CD4-positive, alpha-beta T cell treated with Interleukin-15 for 4 hours (primary cell): ENCODE measurements around the gene HAGHL.
"Not testable (repeated sequence)": the region's sequence is repeated elsewhere in the genome, so short reads cannot be mapped to it uniquely, and the experiment has no call there.

Source experiments
- DNase-seq: peaks from one replicate; pipeline ENCODE4 v3.0.0-alpha.2; 2020; ENCODE audit warnings: low spot score

Gene HAGHL

DNA sequence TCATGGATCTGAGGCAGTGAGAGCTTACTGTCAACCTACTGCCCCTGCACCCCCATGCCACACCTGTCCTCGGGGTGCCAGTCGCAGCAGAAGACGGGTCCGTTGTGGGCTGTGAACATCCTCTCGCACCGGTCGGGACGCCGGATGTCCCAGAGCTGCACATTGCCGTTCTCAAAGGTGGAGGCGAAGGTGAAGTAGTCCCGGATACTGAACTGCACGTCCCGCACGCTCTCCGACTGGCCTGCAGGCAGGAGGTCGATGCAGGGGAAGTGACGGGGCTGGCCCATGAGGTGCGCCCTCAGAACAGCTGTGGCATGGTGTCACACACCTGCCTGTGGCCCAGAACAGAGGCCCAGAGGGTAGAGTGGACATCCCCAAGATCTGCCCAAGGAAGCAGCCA is 39.4 kb upstream of the HAGHL start:
- no peak for DNase-seq

DNA sequence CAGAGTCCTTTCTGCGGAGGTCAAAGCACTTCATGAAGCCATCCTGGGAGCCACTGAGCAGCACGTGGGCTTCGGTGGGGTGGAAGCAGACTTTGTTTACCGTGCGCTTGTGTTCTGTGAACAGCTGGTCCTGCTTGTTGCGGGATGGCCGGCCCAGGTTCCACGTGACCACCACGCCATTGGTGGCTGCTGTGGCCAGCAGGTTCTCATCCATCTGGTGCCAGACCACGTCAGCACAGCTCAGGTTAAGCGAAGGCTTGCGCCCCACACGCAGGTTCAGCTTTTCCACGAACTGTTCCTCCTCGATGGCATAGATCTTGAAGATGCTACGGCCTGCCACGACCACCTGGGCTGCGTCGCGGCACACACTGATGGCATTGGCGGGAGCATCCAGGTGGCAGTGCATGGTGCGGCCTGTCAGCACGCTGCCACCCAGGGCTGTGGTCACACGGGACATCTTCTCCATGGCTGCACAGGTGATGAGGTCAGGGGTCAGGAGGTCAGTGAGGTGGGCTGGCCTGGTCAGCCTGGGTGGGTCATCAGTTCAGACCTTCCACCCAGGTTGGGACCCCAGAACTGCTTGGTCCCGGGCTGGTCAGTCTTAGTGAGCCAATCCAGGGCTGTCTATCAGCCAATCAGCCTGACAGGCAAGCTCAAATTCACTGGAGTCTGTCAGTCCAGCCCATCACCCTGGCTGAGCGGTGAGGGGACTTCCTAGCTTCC is 37.6 kb upstream of the HAGHL start:
- no peak for DNase-seq

DNA sequence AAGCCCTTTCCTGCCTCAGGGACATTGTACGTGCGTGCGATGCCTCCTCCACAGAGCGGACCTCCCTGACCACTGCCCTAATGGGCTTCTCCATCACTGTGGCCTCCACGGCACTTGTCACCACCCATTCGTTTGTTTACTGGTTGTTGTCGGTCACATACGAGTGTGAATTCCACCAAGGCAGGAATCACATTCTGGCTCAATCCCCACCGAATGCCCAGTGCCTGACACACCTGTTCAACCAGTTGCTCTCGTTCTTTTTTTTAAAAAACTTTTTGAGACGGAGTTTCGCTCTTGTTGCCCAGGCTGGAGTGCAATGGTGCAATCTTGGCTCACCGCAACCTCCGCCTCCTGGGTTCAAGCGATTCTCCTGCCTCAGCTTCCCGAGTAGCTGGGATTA is 35.7 kb upstream of the HAGHL start:
- not testable (repeated sequence) for DNase-seq

- DNase-seq, result no peak
Observed at GRCh38 chr16:692356-693108, 34.4 kb upstream of the HAGHL start.

- DNase-seq, result no peak
Observed at GRCh38 chr16:693364-693763, 33.5 kb upstream of the HAGHL start.

GRCh38 chr16:693766-694165 is 33.1 kb upstream of the HAGHL start:
- no peak for DNase-seq

GRCh38 chr16:694187-694862 is 32.6 kb upstream of the HAGHL start:
- no peak for DNase-seq

GRCh38 chr16:694863-695354 is 32.0 kb upstream of the HAGHL start:
- DNase-seq, result no peak

- DNase-seq, result peak; percentile 67
Observed at GRCh38 chr16:695355-696089, 31.4 kb upstream of the HAGHL start.

DNA sequence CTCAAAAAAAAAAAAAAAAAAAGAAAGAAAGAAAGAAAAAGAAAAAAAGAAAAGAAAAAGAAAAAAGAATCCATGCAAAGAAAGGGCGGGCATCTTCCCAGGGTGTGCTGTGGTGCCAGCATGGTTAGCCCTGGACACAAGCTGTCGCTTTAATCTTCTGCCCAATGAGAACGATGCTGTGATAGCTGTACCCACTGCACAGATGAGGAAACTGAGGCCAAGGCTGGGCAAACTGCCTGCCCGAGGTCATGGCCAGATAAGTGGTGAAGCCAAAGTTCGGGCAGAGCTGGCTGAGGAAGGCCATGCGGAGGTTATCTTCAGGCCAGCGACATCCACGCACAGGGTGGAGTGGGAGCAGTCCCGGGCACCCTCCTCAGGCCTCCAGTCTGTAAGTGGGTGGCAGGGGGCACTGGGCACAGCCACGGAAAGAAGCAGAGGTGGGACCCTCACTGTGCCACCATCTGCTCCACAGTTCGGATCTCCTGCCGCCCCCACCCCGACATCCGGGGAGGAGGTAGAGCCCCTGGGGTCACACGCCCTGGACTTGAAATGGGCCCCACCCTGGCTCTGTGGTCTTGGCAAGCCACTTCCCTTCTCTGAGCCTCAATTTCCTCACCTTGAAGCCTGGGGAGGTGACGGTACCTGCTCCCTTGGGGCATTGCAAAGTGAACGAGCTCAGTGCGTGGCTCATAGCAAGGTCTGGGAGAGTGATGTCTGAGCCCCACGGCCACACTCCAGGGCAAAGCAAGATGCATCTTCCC is 27.8 kb upstream of the HAGHL start:
- no peak for DNase-seq

GRCh38 chr16:700684-701584 is 26.0 kb upstream of the HAGHL start:
- peak; percentile 43 for DNase-seq

DNA sequence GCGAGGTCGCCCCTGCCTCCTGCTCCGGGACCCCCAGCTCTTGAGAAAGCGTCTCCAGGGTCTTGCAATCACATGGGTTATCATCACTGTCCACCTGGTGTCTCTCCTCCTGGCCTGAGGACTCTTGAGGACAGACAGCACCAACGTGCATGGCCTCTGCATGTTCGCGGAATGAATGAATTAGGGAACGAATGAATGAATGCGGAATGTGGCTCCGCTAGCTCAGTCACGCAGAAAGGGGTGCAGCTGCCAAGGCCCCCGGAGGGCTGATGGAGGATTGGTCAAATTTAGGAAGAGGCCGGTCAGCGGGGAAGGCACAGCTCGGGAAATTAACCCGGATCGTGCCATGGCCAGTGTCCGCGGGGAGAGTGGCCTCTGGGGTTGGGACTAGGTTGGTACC is 24.6 kb upstream of the HAGHL start:
- no peak for DNase-seq

DNA sequence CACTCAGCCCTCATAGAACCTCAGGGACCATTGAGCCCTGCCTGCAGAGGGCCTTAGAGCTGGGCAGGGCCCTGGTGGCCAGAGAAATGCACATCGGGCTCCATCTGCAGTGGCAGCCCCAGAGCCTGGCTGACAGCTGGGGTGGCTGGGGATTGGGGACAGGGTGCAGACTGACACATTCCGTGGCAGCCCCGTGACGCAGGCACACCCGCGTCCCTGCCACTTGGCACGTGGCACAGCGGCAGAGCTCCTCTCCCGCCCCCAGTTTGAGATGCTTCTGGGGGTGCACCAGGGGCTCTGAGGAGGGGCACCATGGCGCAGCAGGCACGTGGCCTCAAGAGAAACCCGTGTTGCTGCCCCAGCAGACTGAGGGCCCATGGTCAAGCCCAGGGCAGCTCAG is 23.5 kb upstream of the HAGHL start:
- DNase-seq, result no peak

GRCh38 chr16:704047-704446 is 22.9 kb upstream of the HAGHL start:
- no peak for DNase-seq

DNA sequence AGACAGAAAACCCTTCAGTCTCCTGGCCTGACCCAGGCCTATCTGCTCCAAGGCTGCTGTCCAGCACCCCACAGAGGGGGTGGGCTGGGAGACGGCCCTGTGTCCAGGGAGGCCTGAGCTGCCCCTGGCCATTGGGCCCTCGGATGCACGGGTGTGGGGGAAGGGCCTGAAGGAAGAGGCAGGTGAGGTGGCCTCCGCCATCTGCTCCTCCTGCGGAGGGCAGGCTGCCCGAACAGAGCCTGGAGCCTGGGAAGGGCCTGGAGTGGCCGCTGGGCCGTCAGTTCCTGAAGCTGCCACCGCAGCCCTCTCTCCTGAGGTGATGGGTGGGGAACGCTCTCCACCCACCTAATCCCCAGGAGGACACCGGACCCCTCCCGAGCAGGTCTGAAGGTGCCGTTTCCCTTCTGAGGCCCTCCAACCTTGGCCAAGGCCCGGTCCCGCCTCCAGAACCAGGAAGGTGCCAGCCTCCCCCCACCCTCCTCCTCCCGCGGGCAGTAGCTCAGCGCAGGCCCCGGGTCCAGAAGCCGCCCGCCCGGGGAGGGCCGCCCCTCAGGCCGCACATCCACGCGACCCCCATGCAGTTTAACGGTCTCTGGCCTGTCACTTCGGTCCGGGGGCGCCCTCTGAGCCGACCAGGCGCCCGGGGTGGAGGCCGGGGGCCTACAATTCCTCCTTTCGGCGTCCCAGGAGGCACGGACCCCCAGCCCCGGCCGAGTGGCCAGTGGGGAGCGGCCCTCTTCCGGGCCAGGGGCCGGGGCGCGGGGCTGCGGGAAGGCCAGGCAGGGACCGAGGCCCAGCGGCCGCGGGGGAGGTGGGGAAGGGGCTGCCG is 22.1 kb upstream of the HAGHL start:
- DNase-seq, result no peak

GRCh38 chr16:705431-706188 is 21.3 kb upstream of the HAGHL start, which contains the start of gene FBXL16:
Gene FBXL16 (minus strand): TSS chr16:705801. CDS start chr16:697405, 8,396 bp downstream.
- DNase-seq, result no peak

GRCh38 chr16:706189-707061 is 20.5 kb upstream of the HAGHL start:
- no peak for DNase-seq
